HPDE6-E6E7 (cell line): Measurements from ENCODE around the gene SORBS1.

Experiments used
- DNase-seq: peaks from one replicate; pipeline ENCODE4 v3.0.0; 2011; ENCODE audit warnings: missing footprints; ENCODE audit errors: extremely low spot score

The SORBS1 gene

DNA sequence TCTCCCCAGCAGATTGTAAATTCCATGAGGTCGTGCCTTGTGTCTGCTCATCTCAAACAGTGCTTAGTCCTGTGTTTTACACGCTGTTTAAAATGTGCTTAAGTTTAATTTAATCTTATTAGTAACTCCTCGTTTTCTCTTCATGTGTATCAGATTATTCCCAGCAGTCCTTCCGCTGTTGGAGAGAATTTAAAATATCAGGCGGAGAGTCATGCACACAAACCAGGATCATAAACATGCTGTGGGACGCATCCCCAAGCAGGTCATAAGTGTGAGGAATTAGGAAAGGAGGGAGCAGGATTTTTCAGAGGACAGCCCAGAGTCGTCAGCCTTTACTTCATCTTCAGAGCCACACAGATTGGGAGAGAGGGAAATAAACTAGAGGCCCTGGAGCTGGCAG is 4.2 kb upstream of the SORBS1 start:
- DNase-seq = no peak

DNA sequence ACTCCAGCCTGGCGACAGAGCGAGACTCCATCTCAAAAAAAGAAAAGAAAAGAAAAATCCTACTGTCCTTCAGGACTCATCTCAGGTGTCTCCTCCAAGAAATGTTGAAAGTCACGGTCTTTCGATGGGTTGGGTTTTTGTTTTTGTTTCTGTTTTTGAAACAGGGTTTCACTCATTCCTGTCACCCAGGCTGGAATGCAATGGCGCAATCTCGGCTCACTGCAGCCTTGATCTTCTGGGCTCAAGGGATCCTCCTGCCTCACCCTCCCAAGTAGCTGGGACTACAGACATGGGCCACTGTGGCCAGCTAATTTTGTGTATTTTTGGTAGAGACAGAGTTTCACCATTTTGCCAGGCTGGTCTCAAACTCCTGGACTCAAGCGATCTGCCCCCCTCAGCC is 3.1 kb upstream of the SORBS1 start:
- no peak for DNase-seq

DNA sequence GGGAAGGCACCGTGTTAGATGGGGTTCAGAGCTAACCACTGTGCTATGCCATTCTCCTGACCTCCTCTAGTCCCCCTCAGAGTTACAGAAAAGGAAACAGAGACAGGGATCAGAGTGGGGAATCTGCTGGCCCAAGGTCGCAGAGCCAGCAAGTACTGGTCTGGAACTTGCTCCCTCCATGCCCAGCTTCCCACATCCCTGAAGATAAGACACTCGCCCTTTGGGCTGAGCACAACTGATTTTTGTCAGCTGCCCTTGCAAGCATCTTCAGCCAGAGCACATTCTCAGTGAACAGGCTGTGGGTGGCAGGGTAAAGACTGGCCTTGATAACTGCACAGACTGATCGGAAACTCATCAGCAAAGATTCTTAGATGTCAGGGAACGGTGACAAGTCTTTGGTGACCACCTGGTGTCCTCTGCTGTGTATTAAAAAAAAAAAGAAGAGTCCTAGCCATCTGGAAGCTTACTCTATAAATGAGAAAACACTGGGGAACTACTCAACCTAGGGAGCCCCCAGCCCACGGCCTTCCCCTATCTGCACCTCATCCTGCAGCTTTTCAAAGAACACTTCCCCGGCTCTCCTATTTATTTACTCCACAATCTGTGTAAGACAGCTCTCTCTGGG is 1.3 kb upstream of the SORBS1 start:
- no peak for DNase-seq

DNA sequence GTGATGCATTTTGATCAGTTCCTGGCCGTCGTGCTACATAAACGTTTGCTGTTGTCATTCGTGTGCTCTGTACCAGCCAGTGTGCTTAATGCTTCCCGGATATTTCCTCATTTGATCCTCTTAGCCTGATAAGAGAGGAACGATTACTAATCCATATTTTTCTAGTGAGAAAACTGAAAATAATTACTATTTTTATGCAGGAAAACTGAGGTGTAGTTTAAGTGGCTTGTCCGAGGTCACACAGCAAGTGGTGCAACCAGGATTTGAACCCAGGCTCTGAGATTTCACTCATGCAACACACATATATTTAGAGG is 650 bp upstream of the SORBS1 start:
- DNase-seq = no peak

DNA sequence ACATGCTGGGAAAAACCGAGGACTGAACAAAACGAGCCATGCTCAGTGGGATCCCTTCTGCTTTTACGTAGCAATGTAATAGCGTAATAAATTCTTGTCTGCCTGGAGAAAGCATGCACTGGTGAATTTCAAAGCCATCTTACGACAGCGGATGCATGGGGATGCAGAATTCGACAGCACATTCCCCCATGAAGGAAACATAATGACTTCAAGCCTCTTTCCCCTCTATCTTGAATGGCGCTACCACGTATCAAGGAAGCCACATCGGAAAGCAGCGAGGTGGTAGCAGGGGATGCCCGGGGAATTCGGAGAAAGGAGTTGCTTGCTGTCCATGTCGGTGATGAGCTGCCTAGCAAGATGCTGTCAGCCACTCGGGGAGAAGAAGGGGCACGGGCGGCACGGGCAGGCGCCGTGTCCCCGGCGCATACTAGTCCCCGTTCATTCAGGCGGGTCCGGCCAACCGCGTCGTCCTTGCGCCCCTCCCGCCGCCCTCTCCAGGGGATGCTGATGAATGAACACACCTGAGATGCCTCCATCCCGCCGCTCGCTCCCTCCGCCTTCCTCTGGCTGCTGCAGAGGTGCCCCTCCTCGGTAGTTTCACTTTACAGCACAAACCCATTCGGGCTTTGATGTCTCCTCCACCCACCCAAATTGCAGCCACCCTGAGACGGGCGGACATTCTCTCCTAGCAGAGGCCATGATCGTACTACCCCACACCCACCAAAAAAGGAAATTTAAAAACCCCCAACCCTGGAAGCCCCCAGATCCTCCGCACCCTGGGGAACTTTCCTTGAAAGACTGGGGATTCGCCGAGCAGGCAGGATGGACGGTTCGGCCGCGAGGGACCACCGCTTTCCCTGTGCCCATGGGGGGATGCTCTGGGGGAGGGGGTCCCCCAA is 644 bp downstream of the SORBS1 start:
- peak; percentile 49 for DNase-seq

DNA sequence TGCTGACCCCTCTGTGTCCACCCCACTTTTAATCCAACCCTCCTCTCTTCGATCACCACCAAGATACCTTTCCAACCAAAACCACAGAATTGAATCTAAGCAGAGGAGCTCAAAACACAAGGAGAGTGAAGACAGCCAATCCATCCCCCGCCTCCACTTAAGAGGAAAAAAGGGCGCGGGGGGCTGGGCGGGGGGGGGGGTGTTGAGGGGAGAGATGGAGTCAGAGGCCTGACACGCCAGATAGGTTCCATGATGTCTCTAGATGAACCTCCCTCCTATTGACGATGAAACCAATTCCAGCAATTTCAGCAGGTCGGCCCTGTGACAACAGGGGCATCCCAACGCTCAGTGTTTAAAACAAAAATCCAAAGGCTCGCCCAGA is 1.3 kb downstream of the SORBS1 start:
- DNase-seq = no peak

DNA sequence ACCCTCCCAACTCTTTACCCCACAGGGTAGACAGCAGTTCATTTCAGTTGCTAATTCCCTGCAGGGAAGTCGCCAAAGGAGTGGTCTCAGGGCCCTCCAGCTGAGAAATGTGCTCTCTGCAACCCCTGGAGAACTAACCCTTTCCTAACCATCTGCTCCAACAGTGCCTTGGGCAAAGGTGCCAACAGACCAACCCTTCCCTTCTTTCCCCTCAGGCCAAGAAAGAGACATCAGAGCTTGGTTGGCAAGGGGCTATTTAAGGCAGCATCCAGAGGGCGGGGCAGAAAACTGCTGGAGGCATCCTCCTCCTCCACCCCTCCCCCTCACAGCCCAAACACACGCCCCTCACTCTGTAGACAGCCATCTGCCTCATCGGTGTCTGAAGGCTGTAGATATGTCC is 1.7 kb downstream of the SORBS1 start:
- no peak for DNase-seq

DNA sequence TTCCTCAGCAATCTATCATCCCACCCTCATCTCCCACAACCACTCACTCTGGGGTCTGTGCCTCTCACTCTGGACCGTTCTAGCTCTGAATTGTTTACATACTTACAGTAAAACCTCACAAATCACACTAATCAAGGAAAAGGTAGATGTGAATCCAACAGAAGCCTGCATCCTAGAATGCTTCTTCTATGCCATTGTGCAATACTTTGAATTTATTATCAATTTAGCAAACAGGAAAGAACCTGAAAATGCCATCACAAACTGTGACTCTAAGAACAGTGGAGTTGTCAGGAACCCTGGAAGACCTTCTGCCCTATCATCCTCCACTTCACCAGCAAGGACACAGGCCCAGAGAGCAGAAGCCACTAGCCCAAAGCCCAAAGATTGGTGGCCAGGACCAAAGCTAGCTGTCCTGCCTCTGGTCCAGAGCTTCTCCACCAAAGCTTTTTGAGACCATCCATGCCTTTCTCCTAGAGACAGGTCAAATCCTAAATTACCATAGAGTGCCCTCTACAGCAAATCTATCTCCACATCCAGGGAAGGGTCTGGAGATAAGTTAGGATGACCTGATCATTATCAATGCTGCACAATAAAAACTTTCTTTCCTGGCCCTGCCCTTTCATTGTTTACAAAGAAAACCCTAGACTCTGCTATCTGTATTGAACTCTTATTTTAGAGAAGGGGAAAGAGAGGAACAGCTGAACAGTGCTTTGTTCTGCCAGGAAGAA is 2.4 kb downstream of the SORBS1 start:
- DNase-seq = no peak

DNA sequence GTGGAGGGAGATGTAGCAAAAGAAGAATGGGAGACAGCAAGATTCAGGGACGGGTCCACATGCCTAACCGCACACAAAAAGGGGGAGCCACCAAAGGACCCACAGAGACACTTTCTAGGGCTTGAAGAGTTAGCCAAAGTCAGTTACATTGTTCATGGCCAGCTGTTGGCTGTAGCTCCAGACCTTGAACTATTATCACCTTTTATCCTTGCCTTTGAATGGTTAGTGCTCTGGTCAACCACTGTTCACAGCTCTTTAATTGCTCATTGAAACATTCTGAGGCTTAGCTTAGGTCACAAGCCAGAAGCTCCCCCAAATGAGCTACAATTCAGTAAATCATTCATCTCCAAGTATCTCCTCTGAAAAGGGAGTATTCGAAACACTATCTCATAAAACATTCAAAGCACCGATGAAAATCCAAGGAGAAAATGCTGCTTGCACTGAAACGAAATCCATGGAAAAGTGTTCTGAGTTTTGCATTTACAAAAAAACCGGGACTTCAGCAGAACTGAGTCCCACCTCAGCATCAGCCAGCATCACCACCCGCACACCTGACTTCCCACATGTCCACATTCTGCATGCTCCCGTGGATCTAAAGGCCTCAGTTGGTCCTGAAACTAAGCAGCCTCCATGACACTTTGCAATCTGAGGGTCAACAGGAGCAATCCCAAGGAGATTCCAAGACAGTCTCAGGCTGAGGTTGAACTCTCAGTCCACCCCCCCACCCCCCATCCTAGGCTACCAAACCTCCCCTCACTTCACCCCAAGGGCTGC is 4.0 kb downstream of the SORBS1 start:
- DNase-seq = no peak

DNA sequence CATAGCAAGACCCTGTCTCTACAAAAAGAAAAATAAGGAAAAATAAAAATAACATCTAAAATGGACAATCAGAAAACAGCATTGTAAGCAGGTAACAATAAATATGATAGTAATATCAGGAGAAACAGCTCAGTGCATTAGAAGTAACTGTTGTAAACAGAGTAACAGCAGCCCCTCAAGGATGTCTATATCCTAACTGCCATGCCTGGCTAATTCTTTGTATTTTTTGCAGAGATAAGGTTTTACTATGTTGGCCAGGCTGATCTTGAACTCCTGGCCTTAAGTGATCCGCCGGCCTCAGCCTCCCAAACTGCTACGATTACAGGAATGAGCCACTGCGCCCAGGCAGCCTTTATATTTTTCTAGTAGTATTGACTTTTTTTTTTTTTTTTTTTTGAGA is 7.5 kb downstream of the SORBS1 start:
- no peak for DNase-seq

DNA sequence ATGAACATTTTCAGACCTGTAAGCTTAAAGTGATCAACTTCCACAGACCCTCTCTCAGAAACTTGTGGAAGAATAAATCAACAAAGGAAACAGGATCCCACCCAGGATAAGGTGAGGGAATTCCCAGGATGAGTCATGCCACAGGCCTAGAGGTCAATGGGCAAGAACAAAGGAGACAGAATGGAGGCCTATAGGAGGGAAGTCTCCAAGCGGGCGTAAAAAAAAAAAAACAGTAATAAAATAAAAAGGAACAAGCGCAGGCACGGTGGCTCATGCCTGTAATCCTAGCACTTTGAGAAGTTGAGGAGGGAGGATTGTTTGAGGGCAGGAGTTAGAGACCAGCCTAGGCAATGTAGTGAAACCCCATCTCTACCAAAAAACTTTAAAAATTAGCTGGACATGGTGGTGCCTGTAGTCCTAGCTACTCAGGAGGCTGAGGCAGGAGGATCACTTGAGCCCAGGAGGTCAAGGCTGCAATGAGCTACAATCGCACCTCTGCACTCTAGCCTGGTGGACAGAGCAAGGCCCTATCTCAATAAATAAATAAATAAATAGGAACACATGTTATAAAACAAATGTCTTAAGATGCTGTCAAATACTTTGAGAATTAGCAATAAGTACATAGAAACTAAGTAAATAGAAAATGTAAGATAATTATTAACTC is 8.4 kb downstream of the SORBS1 start:
- no peak for DNase-seq

DNA sequence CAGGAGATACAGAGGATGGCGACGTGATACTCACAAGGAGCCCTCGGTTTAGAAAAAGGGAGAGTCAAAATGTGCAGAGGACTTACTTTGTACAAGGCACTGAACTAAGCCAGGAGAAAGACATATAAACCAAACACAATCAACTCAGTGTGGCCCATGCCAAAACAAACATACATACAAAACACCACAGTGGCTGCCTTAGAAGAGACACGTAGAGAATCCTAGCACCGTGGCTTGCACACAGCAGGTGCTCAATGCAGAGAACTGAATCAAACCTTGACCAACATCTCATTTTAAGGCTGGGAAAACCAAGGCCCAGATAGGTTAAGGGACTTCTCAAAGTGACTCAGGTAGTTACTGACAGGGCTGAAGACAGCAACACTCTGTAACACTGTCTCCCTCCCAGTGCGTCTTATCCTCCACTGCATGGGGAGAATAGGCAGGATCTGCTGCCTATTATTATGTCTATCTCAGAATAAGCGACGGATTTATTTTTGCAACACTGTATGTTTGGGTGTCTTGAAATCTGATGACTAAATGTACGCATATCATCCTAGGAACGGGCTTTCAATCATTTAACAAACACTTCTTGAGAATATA is 11.0 kb downstream of the SORBS1 start:
- DNase-seq = no peak

DNA sequence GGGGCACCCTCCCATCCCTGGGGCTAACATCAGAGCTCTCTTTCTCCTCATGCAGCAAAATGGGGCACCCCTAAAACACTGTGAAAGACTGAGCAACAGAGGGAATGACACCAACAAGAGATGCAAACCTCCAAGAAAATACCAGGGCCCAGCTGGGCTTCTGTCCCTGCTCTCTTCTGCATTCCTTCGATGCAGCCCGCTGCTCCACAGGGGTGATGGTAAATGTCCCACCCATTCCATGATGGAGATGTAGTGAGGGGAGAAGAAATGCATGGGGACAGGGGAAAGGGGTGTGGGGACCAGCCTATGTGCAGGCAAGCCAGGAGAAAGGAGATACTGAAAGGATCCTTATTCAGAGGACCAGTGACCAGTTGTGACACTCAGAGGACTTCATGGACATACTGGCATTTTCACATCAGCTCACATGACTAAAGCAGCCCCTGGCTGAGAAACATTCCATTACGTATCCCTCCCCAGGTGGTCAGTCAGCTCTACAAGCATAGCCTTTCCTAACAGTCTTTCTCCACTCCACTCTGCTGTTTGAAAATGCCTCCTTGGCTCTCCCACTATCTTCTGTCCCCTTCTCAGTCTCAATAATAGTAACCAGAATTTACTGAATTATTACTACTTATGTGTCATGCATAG is 13.3 kb downstream of the SORBS1 start:
- no peak for DNase-seq

DNA sequence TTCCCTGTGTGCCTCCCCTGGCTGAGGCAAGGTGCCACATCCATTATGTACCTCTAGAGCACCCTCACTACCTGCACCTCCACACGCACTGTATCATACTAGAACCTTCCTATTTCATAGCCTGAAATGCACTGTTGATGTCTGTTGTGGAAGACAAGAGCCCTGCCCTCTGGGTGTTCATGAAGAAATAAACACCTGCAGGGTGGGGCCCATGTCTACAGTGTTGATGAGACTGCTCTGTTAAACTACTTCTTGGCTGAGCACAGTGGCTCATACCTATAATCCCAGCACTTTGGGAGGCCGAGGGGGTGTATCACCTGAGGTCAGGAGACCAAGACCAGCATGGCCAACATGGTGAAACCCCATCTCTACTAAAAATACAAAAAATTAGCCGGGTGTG is 14.0 kb downstream of the SORBS1 start:
- no peak for DNase-seq

DNA sequence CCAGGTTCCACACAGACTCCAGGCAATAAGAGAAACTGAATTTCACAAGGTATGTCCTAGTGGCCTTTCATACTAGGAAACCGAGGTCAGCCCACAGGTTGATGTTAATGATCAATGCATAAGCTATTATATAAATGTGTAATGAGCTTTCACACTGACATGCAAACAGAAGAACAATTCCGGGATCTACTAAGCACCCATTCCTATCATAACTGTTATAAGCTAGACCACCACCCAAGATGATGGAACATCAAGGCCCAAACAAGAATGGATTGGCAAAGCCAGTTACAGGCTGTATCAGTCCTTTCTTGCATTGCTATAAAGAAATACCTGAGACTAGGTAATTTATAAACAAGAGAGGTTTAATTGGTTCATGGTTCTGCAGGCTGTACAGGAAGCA is 15.2 kb downstream of the SORBS1 start:
- no peak for DNase-seq

DNA sequence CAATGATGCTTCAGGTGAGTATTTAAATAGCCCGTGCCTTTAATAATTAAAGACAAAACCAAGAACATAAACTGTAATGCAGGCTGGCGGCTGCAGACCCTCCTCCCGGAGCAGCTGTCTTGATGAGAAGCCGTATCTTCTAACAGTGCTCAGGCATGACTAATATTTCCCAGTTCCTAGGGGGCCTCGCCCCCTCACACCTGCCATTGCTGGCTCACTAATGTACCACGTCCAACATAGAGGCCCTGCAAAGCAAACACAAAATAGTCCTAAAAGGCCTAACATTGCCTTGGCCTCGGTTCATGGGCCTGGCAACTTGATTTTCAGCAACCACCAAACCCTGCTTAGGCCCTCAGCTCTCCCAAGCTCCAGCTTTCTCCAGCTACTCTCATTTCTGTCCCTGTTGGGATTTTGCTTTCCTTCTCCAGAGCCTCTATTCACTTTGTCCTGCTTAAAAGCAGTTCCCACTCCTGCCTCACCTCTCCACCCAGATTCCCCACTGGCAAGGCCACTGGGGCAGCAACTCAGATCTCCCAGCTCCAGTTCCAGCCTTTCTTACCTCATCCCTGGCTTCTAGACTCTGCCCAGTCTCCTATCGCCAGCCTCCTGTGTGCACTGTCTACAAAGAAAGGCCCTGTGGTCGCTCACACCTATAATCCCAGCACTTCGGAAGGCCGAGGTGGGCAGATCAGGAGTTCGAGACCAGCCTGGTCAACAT is 16.2 kb downstream of the SORBS1 start:
- no peak for DNase-seq

DNA sequence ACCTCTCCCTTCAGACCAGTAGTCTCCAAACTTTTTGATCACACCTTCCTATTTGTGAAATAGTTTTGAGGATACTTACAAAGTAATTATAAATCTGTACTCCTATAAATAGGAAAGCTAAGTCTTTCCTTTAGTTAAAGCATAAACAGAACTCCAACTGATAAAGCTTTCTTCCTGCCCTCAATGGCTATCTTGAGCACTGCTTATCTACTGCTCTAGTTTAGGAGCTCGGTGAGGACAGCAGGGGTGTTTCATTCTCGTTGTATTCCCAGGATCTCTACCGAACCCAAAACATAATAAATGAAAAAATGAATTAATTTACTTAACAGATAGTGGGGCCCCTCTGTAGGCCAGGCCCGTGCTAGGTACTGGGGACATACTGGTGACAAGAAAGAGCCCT is 17.7 kb downstream of the SORBS1 start:
- no peak for DNase-seq

DNA sequence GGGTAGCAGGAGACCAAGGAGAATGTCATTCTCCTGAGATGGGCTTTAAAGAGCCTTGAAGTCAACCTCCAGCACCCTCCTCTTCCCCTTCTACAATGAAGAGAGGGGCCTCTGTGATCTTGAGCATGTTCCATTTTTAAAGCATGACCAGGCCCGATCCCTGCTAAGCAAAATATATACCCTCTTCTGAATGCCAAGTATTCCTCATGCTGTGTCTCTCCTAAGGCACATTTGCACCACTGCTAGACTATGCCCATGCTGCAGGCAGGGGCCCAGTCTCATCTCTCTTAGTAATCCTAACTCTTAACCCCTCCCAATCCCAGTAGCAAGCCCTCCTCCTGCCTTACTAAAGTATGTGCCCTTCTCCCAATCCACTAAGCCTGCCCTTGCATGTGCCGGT is 18.4 kb downstream of the SORBS1 start:
- no peak for DNase-seq

DNA sequence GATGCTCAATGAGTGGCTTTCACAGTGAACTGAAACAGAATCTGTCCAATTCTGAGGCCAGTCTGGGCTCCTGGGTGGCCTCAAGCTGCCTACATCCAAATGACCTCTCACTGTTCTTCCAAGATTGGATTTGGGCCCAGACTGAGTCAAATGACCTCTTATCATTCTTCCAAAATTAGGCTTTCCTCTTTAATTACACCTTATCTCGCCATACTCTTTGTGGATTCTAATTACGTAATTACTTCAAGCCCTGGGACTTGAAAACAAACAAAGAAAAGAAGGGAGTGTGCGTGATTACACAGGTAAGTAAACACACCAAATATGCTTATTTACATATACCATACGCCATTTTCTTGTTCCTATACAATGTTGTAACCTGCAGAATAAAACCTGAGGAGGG is 18.8 kb downstream of the SORBS1 start:
- DNase-seq = no peak

DNA sequence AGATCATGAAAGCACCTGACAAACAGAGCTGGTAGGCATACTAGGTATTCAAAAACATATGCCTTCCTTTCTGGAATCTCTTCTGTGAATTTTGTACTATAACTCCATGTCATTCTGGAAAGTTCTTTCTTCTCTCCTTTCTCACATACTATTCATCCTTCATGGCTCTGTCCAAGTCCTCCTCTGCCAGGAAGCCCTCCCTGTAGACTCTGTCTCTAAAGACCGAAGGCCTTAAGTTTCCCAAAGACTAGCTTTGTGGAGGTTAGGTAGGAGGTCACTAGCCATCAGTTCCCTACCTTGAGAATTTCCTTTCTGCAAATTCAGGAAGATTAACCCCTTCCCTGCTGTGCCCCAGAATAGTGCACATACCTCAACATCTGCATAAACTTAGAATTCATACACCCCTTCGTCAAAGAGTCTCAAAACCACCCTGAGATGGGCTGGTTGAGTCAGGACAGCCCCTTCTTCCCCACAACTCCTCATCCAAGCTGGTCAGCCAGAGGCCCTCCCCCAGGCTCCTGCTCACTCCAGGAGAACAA is 20.6 kb downstream of the SORBS1 start:
- no peak for DNase-seq
